Endothelial cell of umbilical vein (primary cell): Measurements from ENCODE around the gene CNMD. TPM values are rescaled to one million over a fixed set of nuclear protein-coding genes. Genes with fewer than 3 reads are reported as not detected.
"Not testable (repeated sequence)": the region's sequence is repeated elsewhere in the genome, so short reads cannot be mapped to it uniquely, and the experiment has no call there.

Experiments used
- BruUV-seq: library from RNA; stranded (reverse); fragments of 400-500 nt; replicated peaks from 2 replicates; lab custom pipeline; 2021; lab: Mats Ljungman, UMichigan
- CTCF ChIA-PET: fragments of 300-600, 350-600 bp; sonication (Branson Sonifier 250); formaldehyde crosslinking; loops from one replicate; lab custom pipeline; 2021; ENCODE audit warnings: antibody characterized with exemption, inconsistent platforms; lab: Charles Lee
- POLR2A ChIA-PET: fragments of 300-600, 350-600 bp; sonication (Branson Sonifier 250); formaldehyde crosslinking; loops from one replicate; lab custom pipeline; 2021; ENCODE audit warnings: antibody characterized with exemption, inconsistent platforms; lab: Charles Lee
- DNase-seq: peaks from one replicate; pipeline ENCODE4 v3.0.0-alpha.2; 2011; ENCODE audit warnings: low read depth, low spot score
- FAIRE-seq: peaks from 2 replicates; lab custom pipeline; 2011; peaks lifted over from hg19 to GRCh38; lab: Jason Lieb, UNC
- H2AFZ ChIP-seq: 2 replicates; pipeline ENCODE4 v1.6.0; 2012; ENCODE audit warnings: low read depth, low read length, control low read depth, inconsistent platforms
- H3K27ac ChIP-seq: 2 replicates; pipeline ENCODE4 v1.5.1; 2011; ENCODE audit warnings: low read depth, mild to moderate bottlenecking, control low read depth, low read length, moderate library complexity; ENCODE audit not compliant: insufficient read depth
- H3K27me3 ChIP-seq, 2 experiments: 2 replicates each; pipeline versions ENCODE4 v1.6.0 to v1.6.1; 2011; ENCODE audit warnings: low read length in 2 of 2, mixed read lengths in 1 of 2; ENCODE audit not compliant: control insufficient read depth in 2 of 2, insufficient read depth in 2 of 2
- H3K36me3 ChIP-seq, 2 experiments: 2 replicates in 1 of 2; 3 replicates in 1 of 2; pipeline ENCODE4 v1.5.1; 2011; ENCODE audit warnings: low read length in 2 of 2, mild to moderate bottlenecking in 1 of 2, moderate library complexity in 1 of 2; ENCODE audit not compliant: control insufficient read depth in 2 of 2, insufficient read depth in 2 of 2; ENCODE audit errors: extremely low read depth in 1 of 2
- H3K4me1 ChIP-seq: 3 replicates; pipeline ENCODE4 v1.5.1; 2011; ENCODE audit warnings: mild to moderate bottlenecking, low read length; ENCODE audit not compliant: control insufficient read depth, insufficient read depth; ENCODE audit errors: extremely low read depth
- H3K4me2 ChIP-seq: 2 replicates; pipeline ENCODE4 v1.6.1; 2011; ENCODE audit warnings: low read length, control low read depth, mixed read lengths; ENCODE audit not compliant: insufficient read depth
- H3K4me3 ChIP-seq, 3 experiments: fragments of 200-600 bp in 1 of 3; sonication (generic), shearing (Covaris generic) in 1 of 3; replicated peaks in 1 of 3; 2 replicates each; pipeline ENCODE4 v1.5.1; 2011 to 2016; ENCODE audit warnings: control low read depth in 3 of 3, low read length in 3 of 3, mild to moderate bottlenecking in 2 of 3, inconsistent platforms in 1 of 3, low read depth in 1 of 3, moderate library complexity in 1 of 3; ENCODE audit not compliant: insufficient read depth in 1 of 3
- H3K79me2 ChIP-seq: 2 replicates; pipeline ENCODE4 v1.6.0; 2012; ENCODE audit warnings: low read length, inconsistent platforms; ENCODE audit not compliant: control insufficient read depth, insufficient read depth
- H3K9ac ChIP-seq: replicated peaks from 2 replicates; pipeline ENCODE3; 2011; ENCODE audit warnings: low read length, control low read depth; ENCODE audit not compliant: insufficient read depth; ENCODE audit errors: extremely low read depth
- H3K9me1 ChIP-seq: replicated peaks from 3 replicates; pipeline ENCODE4 v1.6.0; 2011; ENCODE audit warnings: mild to moderate bottlenecking, low read length; ENCODE audit not compliant: control insufficient read depth, insufficient read depth; ENCODE audit errors: extremely low read depth
- H3K9me3 ChIP-seq: replicated peaks from 2 replicates; pipeline ENCODE4 v1.5.1; 2012; ENCODE audit warnings: low read length, inconsistent platforms; ENCODE audit not compliant: control insufficient read depth, insufficient read depth
- H4K20me1 ChIP-seq: replicated peaks from 2 replicates; pipeline ENCODE3; 2011; ENCODE audit warnings: mild to moderate bottlenecking, low read length; ENCODE audit not compliant: control insufficient read depth, insufficient read depth; ENCODE audit errors: extremely low read depth
- CTCF ChIP-seq, 2 donors: IDR thresholded peaks; 1 replicate in 1 of 2; 2 replicates in 1 of 2; pipeline ENCODE4 v1.5.1; 2011; ENCODE audit warnings: low read length in 2 of 2, mild to moderate bottlenecking in 2 of 2, moderate library complexity in 2 of 2, control low read depth in 1 of 2, inconsistent platforms in 1 of 2, low read depth in 1 of 2; ENCODE audit not compliant: insufficient read depth in 1 of 2; ENCODE audit errors: extremely low read depth in 1 of 2
- FOS ChIP-seq: IDR thresholded peaks from 2 replicates; pipeline ENCODE4 v1.6.1; 2011; ENCODE audit warnings: mild to moderate bottlenecking, low read length, moderate library complexity, borderline replicate concordance; ENCODE audit not compliant: insufficient read depth
- GATA2 ChIP-seq: IDR thresholded peaks from 2 replicates; pipeline ENCODE4 v1.7.0; 2011; ENCODE audit warnings: low read depth, mild to moderate bottlenecking, moderate library complexity, mixed read lengths, low read length; ENCODE audit not compliant: insufficient read length, insufficient read depth
- JUN ChIP-seq: IDR thresholded peaks from 2 replicates; pipeline ENCODE4 v1.6.1; 2011; ENCODE audit warnings: borderline replicate concordance, low read depth; ENCODE audit not compliant: insufficient read length, insufficient read depth
- MAX ChIP-seq: IDR thresholded peaks from 2 replicates; pipeline ENCODE4 v1.6.1; 2011; ENCODE audit not compliant: insufficient read depth, insufficient read length
- MYC ChIP-seq: IDR thresholded peaks from one replicate; pipeline ENCODE4 v1.6.1; 2011; ENCODE audit warnings: mild to moderate bottlenecking, low read depth, low read length
- POLR2AphosphoS5 ChIP-seq: IDR thresholded peaks from 2 replicates; pipeline ENCODE4 v1.6.1; 2012; ENCODE audit warnings: low read depth, mild to moderate bottlenecking, control low read depth, low read length, moderate library complexity; ENCODE audit not compliant: insufficient read depth
- dilution Hi-C: fragments of 300-500 bp; cut with MboI; formaldehyde crosslinking; loops from one replicate; pipeline ENCODE4 v1.15.0; 2019; ENCODE audit warnings: low sequenced_read_pairs; ENCODE audit not compliant: extremely low pct_ligation_motif_present
- intact Hi-C: fragments of 100-400 bp; cut with micrococcal nuclease; formaldehyde crosslinking; loops from one replicate; pipeline ENCODE4 v1.10.0; 2022
- polyA plus RNA-seq, 4 experiments: library from polyadenylated mRNA; depleted of rRNA in 3 of 4; stranded (reverse) in 3 of 4; unstranded in 1 of 4; fragments of >200 nt; gene quantifications; 2 replicates each; pipeline versions ENCODE4 v1.2.1 to v1.2.3, GENCODE V29; 2011 to 2012; ENCODE audit warnings: missing spikeins in 1 of 4
- total RNA-seq: library from RNA; stranded (reverse); gene quantifications from 2 replicates; pipeline ENCODE4 v1.2.3, GENCODE V29; 2021

CNMD gene
- total and polyA plus RNA-seq, 2 donors (not counting 3 experiments of a cell fraction or from before 2014, with no cell fraction given), result not detected

- H3K27me3 ChIP-seq, result peaks cover 4 to 5% of the 10 kb centered on the region in 2 experiments
- H3K36me3 ChIP-seq, result no peaks in the 10 kb centered on the region
- H3K9me3 ChIP-seq, result no peaks in the 10 kb centered on the region
- no peak overlapping the region for H2AFZ ChIP-seq
- TF ChIP-seq MYC, result no peak
- no peak for TF ChIP-seq JUN
- no peak for TF ChIP-seq FOS
- no peak for TF ChIP-seq POLR2AphosphoS5
- no peak overlapping the region for H3K27ac ChIP-seq
- H3K9ac ChIP-seq, result no peak overlapping the region
- ChIA-PET CTCF (interaction anchor here (0.7 to 4.3 kb wide), 4 partner anchors 11 to 61 kb away, joined by 3 to 27 read pairs (median 4); no protein-coding TSS in a partner anchor), POLR2A (no interaction called here)
- DNase-seq, result no peak
- H3K4me3 ChIP-seq, result no peak overlapping the region
- no peak overlapping the region for H3K4me2 ChIP-seq
- BruUV-seq, result no TSS peak
- no peaks in the 10 kb centered on the region for H4K20me1 ChIP-seq
- FAIRE-seq, result no peak
- H3K79me2 ChIP-seq, result no peaks in the 10 kb centered on the region
- no peaks in the 10 kb centered on the region for H3K9me1 ChIP-seq
- no peaks in the 10 kb centered on the region for H3K4me1 ChIP-seq
- dilution Hi-C loops (no loop called here), intact Hi-C loops (no loop called here)
Measured at GRCh38 chr13:52725302-52725701, 14.3 kb downstream of the CNMD start.

DNA sequence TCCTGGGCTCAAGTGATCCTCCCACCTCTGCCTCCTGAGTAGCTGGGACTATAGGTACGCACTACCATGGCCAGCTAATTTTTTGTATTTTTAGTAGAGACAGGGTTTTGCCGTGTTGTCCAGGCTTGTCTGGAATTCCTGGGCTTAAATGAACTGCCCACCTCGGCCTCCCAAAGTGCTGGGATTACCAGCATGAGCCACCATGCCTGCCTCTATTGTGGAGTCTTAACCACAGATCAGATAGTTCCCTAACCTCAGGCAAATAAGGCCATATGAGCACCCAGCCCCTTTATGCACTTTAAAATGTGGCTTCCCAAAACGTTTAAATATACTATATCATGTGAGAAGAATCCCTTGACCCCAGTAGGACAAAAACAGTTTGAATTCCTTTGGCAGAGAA, 16.4 kb downstream of the CNMD start:
- Histone ChIP-seq H3K9me1 (no peaks in the 10 kb centered on the region), H3K36me3 (no peaks in the 10 kb centered on the region), H4K20me1 (no peaks in the 10 kb centered on the region), H3K4me2 (no peak overlapping the region), H3K79me2 (no peaks in the 10 kb centered on the region), H3K4me1 (no peaks in the 10 kb centered on the region), H3K27me3 (peaks cover 0 to 2% of the 10 kb centered on the region in 2 experiments), H2AFZ (no peak overlapping the region), H3K4me3 (no peak overlapping the region), H3K27ac (no peak overlapping the region), H3K9ac (no peak overlapping the region), H3K9me3 (no peaks in the 10 kb centered on the region)
- TF ChIP-seq MYC (no peak), MAX (no peak), JUN (no peak), CTCF (IDR thresholded peaks at IDR 0.05; ENCODE audit: extremely low read depth in 1 of 2, insufficient read depth in 1 of 2, low read depth in 1 of 2, low read length in 2 of 2) (no peak), POLR2AphosphoS5 (no peak), GATA2 (no peak)
- DNase-seq (no peak), FAIRE-seq (no peak)
- no TSS peak for BruUV-seq
- dilution Hi-C loops (no loop called here), intact Hi-C loops (no loop called here)
- ChIA-PET POLR2A (no interaction called here), CTCF (interaction anchor here (0.9 to 1.4 kb wide), 3 partner anchors 9 to 16 kb away, joined by 3 to 6 read pairs (median 4); no protein-coding TSS in a partner anchor)

- H3K27me3 ChIP-seq, POLR2A ChIA-PET: not testable (repeated sequence)
Measured at GRCh38 chr13:52721356-52721755, 18.3 kb downstream of the CNMD start.

More at GRCh38 chr13:52721356-52721755, 18.3 kb downstream of the CNMD start:
- intact Hi-C loops, H3K4me2 ChIP-seq, H2AFZ ChIP-seq, DNase-seq, H3K9me1 ChIP-seq, H3K36me3 ChIP-seq, H3K9ac ChIP-seq, H3K4me1 ChIP-seq, BruUV-seq, H3K4me3 ChIP-seq, CTCF ChIA-PET, H3K79me2 ChIP-seq, dilution Hi-C loops, FAIRE-seq, H3K27ac ChIP-seq, H4K20me1 ChIP-seq, H3K9me3 ChIP-seq: not testable (repeated sequence)
